ENCODE data around the gene DPYD. TPM values are rescaled to one million over a fixed set of nuclear protein-coding genes. Genes with fewer than 3 reads are reported as not detected.

Gene DPYD
- total and polyA plus RNA-seq, 4 donors, result 17.7 to 99.3 (median 74.4) TPM

DNA sequence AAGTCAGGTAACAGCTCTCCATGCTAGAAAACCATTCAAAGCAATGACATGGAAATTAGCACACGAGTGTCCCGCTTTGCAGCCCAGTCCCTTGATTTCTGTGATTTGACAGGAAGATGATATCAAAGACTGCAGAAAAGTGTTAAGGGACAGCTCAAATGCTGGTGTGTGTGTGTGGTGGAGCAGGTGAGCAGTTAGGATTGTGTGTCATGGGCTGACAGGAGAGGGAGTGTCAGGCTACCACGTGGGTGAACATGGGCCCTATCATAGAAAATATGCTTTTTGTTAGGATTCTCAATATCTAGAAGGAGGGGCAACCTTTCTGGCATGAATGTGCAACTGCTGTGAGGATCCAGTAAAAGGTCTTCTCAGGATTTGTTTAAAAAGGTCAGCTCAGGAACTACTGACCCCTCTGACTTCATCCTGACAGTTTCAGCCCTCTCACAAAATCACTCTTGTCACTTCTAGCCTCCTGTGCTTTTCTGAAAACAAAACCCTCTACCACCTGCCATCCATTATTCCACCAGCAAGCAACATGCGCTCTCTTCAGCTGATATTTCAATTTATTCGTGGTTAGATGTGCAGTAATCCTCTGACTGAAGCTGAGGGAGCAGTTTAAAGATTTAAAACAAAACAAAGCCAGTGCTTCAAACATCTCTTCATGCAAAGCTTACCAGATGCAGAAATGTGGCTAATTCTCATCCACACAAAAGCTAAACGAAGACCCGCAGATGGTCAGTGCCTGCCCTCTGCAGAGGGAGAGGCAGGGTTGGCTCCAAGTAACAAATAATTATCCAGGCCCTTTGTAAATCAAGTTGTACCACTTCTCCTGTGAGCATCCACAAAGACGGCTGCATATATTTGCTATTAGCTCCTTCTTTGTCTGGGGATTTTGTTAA, 801.3 kb downstream of the DPYD start:
- DNase-seq (no peak), ATAC-seq (ENCODE audit: insufficient read depth, low FRiP score) (no peak)
- H3K36me3 ChIP-seq (ENCODE audit: control insufficient read depth in 4 of 4, insufficient read depth in 4 of 4, low read length in 4 of 4), result peaks cover 0 to 2% (median 0%) of the 10 kb centered on the region in 4 donors
- no peak overlapping the region for H3K27ac ChIP-seq (ENCODE audit: low read depth in 1 of 2, low read length in 1 of 2)
- H3K9me3 ChIP-seq (ENCODE audit: control insufficient read depth in 4 of 4, insufficient read depth in 3 of 4, low read length in 3 of 4), result no peaks in the 10 kb centered on the region
- no peak overlapping the region for H3K4me3 ChIP-seq
- TF ChIP-seq, protein P1, sequence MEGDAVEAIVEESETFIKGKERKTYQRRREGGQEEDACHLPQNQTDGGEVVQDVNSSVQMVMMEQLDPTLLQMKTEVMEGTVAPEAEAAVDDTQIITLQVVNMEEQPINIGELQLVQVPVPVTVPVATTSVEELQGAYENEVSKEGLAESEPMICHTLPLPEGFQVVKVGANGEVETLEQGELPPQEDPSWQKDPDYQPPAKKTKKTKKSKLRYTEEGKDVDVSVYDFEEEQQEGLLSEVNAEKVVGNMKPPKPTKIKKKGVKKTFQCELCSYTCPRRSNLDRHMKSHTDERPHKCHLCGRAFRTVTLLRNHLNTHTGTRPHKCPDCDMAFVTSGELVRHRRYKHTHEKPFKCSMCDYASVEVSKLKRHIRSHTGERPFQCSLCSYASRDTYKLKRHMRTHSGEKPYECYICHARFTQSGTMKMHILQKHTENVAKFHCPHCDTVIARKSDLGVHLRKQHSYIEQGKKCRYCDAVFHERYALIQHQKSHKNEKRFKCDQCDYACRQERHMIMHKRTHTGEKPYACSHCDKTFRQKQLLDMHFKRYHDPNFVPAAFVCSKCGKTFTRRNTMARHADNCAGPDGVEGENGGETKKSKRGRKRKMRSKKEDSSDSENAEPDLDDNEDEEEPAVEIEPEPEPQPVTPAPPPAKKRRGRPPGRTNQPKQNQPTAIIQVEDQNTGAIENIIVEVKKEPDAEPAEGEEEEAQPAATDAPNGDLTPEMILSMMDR (IDR thresholded peaks at IDR 0.05; ENCODE audit: control extremely low read depth, extremely low read depth), result no peak
- H3K4me1 ChIP-seq (ENCODE audit: control insufficient read depth in 5 of 5, insufficient read depth in 5 of 5, low read length in 5 of 5), result no peaks in the 10 kb centered on the region
- H3K9ac ChIP-seq (ENCODE audit: insufficient read depth in 1 of 2, low read length in 2 of 2), result no peak overlapping the region
- H3K27me3 ChIP-seq (ENCODE audit: control insufficient read depth in 3 of 3, insufficient read depth in 3 of 3, low read length in 2 of 3), result no peaks in the 10 kb centered on the region
- WGBS, 2 donors, result 86 to 92% methylated on average over 8 of the region's 8 CpGs

- ATAC-seq (ENCODE audit: insufficient read depth, low FRiP score), result no peak
- no peaks in the 10 kb centered on the region for H3K9me3 ChIP-seq (ENCODE audit: control insufficient read depth in 4 of 4, insufficient read depth in 3 of 4, low read length in 3 of 4)
- no peak for DNase-seq
- H3K4me3 ChIP-seq, result no peak overlapping the region
- TF ChIP-seq, protein P1 (IDR thresholded peaks at IDR 0.05; ENCODE audit: control extremely low read depth, extremely low read depth), result no peak
- H3K27me3 ChIP-seq (ENCODE audit: control insufficient read depth in 3 of 3, insufficient read depth in 3 of 3, low read length in 2 of 3), result no peaks in the 10 kb centered on the region
- no peak overlapping the region for H3K27ac ChIP-seq (ENCODE audit: low read depth in 1 of 2, low read length in 1 of 2)
- no peaks in the 10 kb centered on the region for H3K4me1 ChIP-seq (ENCODE audit: control insufficient read depth in 5 of 5, insufficient read depth in 5 of 5, low read length in 5 of 5)
- H3K9ac ChIP-seq (ENCODE audit: insufficient read depth in 1 of 2, low read length in 2 of 2), result no peak overlapping the region
- peaks cover 0 to 2% (median 0%) of the 10 kb centered on the region in 4 donors for H3K36me3 ChIP-seq (ENCODE audit: control insufficient read depth in 4 of 4, insufficient read depth in 4 of 4, low read length in 4 of 4)
- 91 to 96% methylated on average over 2 of the region's 2 CpGs for WGBS, 2 donors
Observed at GRCh38 chr1:97114842-97115241, 806.0 kb downstream of the DPYD start.

GRCh38 chr1:97112442-97112841, 808.4 kb downstream of the DPYD start:
- Histone ChIP-seq H3K27ac (ENCODE audit: low read depth in 1 of 2, low read length in 1 of 2) (no peak overlapping the region), H3K36me3 (ENCODE audit: control insufficient read depth in 4 of 4, insufficient read depth in 4 of 4, low read length in 4 of 4) (peaks cover 0 to 2% (median 0%) of the 10 kb centered on the region in 4 donors), H3K9ac (ENCODE audit: insufficient read depth in 1 of 2, low read length in 2 of 2) (no peak overlapping the region), H3K27me3 (ENCODE audit: control insufficient read depth in 3 of 3, insufficient read depth in 3 of 3, low read length in 2 of 3) (no peaks in the 10 kb centered on the region), H3K4me1 (ENCODE audit: control insufficient read depth in 5 of 5, insufficient read depth in 5 of 5, low read length in 5 of 5) (no peaks in the 10 kb centered on the region), H3K9me3 (ENCODE audit: control insufficient read depth in 4 of 4, insufficient read depth in 3 of 4, low read length in 3 of 4) (no peaks in the 10 kb centered on the region), H3K4me3 (no peak overlapping the region)
- TF ChIP-seq, protein P1 (IDR thresholded peaks at IDR 0.05; ENCODE audit: control extremely low read depth, extremely low read depth), result no peak
- DNase-seq (no peak), ATAC-seq (ENCODE audit: insufficient read depth, low FRiP score) (no peak)
- 90 to 94% methylated on average over 3 of the region's 3 CpGs for WGBS, 2 donors

All from lung (tissue), 12 donors.